Stimulated activated CD4-positive, alpha-beta T cell treated with anti-CD3 and anti-CD28 coated beads, Interleukin-15, amount 100 ng/mL, for 24 hours (primary cell): ENCODE measurements around the gene KIAA0319L.

Experiments
- DNase-seq: peaks from one replicate; pipeline ENCODE4 v3.0.0-alpha.2; 2020

The KIAA0319L gene

DNA sequence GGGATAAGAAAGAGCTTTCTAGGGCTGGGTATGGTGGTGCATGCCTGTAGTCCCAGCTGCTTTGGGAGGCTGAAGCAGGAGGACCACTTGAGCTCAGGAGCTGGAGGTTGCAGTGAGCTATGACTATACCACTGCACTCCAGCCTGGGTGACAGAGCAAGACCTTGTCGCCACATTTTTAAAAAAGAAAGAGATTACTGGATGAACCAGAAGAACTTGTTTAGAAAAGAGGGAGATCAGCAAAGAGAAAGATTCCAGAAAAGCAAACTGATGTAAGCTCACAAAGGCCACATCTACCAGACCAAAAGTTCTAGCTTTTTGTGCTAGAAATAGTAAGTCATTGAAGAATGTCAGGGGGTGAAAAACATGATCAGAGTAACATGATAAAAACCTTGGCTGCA is 117.6 kb downstream of the KIAA0319L start:
- no peak for DNase-seq

DNA sequence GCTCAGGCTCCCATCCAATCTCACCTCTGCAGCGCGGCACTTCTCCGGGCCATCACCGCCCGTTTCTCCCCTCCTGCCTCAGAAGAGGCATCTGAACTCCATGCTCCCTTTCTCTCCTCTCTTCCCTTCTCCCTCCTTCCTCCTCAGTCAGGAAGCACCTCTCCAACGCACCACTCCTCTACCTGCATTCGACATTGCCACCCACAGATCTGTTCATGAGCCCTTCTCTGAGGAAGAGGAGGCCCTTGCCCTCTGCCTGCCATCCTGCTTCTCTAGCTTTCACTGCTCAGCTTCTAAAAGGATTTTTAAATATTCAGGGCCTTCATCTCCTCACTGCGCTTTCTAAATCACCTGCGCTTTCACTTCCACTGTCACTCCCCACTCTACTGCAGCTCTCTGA is 120.0 kb downstream of the KIAA0319L start:
- no peak for DNase-seq

DNA sequence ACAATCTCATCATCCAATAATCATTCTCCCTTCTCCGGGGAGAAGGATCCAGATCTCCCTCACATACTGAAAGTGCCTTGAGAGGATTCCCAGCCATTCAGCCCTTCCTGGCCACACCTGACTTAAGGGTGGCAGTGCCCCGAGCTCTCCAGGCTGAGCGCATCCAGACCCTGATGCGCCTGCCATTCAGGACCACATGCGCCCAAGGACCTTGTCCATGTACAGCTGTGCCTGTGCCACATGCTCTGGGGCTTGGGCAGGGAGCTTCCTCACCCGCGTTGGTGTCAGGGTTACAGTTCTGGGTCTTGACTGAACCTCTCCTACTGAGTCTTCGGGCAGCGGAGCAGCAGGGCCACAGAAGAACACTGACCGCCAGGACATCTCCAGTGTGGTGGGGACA is 121.1 kb downstream of the KIAA0319L start:
- DNase-seq, result no peak

DNA sequence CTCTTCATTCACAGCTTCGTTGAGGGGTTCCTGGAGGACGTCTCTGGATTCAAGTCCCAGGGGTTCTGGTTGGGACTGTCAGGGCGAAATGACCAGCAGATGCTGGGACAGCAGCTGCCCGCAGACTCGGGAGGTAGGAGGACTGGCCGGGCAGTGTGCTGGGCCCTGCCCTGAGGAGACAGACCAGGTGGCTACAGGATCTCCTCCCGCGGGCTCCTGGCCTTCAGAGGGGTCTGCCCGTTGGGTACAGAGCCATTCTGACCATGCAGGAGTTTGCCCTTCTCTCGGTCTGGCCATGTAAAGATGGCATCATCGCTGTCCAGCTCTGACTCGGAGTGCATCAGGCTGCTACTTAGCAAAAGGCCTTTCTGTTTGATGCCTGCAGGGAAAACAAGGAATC is 122.5 kb downstream of the KIAA0319L start:
- no peak for DNase-seq

DNA sequence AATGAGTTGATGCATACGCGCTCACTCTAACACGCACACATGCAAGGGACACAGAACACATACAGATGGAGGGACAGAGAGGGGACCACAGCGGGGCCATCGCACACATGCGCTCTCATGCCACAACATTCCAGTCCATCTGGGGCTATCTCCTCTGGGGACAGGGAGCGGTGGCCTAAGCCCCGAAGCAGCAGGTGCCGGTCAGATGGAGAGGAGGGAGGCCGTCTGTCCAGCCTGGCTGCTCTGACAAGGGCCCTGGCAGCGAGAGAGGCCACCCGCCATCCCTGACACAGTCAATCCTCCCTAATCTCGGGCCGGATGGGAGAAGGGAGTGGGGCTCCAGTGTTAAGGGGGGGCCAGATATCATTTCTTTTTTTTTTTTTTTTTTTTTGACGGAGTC is 123.5 kb downstream of the KIAA0319L start:
- no peak for DNase-seq

DNA sequence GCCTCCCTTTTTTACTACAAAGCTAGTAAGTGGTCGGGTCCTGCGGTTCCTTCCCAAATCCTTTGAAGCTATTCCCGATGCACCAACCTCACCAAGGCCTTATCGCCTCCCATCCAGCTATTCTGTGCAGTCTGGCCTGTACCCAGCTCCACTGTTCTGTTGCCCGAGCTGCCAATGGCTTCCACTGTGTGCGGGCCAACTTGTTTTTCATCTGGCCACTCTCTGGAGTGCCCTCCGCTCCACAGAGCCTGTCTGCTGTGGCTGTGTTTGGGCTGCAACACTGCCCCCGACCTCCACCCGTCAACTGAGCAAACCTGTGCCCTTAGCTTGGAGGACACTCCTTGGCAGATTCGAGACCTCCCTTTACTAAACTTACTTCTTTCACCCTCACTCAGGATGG is 125.0 kb downstream of the KIAA0319L start:
- DNase-seq, result no peak

DNA sequence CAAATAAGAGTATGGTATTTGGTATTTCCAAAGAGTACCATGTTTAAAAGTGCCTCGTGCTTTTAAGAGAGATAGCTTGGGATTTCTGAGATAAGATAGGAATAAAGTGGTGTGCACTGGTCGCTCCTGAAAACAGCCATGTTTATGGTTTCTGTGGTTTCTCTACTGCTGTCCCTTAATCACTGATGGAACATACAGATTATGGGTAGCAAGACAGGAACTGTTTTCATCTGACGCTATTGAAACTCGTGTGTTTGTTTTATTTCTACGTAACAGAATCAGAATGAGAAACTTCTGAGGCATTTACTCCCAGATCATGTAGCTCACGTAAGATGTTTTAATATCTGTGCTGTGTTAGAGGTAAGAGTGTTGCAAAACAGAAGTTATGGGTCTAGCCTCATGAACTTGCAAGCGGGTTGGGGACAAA is 126.0 kb downstream of the KIAA0319L start:
- DNase-seq, result no peak

DNA sequence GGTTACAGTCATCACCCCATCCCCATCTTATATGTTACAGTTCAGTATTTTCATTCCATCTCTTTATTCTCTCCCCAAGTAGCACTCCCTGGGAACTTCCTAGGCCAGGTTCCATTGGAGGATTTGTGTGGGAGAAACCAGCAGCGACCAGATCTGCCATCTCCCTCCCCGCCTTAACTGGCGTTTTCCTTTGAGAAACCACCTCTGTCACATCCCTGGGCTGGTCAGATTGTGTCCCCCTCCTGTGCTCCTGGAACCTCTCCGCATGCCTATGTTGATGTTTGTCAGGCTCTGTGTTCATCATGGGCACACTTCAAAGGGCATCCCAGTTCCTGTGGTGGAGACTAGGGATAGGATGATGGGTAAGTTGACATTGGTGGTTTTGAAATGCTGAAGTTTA is 126.4 kb downstream of the KIAA0319L start:
- no peak for DNase-seq

DNA sequence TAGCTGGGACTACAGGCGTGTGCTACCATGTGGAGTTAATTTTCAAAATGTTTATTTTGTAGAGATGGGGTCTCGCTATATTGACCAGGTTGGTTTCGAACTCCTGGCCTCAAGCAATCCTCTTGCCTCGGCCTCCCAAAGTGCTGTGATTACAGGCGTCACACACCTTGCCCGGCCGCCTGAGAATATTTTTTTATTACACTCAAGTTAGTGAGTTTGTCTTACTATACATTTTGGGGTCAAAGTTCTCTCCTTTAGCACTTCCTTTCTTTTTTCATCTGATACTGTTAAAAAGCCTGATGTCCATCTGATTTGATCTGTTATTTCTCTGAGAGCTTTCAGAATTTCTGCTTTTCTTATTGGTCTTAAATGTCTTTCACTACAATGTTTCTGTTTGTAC is 128.8 kb downstream of the KIAA0319L start:
- DNase-seq, result no peak

DNA sequence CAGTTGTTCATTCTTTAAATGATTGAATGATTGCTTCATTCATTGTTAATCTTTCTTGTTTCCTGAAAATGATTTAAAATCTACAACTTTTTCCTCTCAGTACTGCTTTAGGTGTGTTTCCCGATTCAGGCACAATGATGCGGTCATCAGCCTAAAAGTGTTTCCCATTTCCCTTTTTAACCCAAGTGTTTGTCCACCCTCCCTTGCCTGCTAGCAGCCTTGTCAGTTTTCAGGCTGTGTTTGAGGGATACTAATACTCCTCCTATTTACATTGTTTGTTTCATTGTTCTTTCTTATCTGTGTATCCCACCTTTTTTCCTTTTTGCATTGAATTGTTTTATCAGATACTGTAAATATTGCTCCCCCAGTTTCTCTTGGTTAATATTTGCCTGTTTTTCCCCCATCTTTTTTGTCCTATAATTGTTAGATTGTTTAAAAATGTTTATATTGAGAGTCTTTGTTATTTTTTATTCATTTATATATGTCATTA is 131.1 kb downstream of the KIAA0319L start:
- no peak for DNase-seq

DNA sequence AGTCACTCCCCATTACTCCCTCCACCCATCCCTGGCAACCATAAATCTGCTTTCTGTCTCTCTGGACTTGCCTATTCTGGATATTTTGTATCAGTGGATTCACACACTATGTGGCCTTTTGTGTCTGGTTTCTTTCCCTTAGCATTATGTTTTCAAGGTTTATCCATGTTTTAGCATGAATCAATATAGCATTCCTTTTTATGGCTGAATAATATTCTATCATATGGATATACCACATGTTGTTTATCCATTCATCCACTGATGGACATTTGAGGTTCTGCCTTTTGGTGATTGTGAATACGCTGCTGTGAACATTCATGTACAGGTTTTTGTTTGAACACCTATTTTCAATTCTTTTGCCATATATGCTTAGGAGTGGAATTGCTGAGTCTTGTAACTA is 148.3 kb downstream of the KIAA0319L start:
- DNase-seq, result no peak

DNA sequence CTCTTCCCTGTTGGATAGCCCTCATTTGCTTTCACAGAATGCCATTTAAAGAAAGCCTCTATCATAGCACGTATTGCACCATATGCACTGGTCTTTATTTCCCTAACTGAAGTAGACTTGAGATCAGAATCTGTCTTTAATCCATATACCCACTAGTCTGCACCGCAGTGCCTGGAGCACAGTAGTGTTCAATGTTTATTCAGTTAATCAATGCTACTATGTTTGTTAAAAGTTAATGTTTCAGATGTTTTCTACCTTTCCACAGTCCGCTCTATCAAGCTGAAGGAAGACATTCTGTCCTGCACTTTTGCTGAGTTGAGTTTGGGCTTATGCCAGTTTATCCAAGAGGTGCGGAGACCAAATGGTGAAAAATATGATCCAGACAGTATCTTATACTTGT is 149.5 kb downstream of the KIAA0319L start:
- no peak for DNase-seq

DNA sequence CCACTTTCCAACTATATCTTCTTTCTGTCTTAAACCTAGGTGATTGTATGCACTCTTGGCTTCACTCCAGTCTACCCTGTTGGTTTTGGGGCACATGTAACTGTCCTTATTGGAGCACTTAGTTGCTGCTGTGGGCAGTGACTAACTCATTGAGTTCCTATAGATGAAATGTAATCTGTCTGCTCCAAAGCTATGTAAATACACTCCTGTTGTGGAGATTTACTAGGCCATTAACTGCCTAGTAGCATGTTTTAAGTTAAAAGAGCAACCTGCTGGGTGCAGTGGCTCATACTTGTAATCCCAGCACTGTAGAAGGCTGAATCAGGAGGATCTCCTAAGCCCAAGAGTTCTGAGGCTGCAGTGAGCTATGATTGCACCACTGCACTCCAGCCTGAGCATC is 151.1 kb downstream of the KIAA0319L start:
- no peak for DNase-seq

DNA sequence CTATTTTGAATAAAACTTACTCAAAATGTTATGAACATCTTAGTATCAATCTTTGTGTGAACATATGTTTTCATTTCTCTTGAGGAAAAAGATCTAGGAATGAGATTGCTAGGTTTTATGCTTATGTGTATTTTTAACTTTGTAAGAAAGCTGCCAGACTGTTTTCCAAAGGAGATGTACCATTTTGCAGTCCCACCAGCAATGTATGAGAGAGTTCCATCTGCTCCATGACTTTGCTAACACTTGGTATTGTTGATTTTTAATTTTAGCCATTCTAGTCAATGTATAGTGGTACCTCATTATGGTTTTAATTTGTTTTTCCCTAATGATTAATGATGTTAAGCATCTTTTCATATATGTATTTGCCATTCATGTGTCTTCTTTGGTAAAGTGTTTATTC is 156.2 kb downstream of the KIAA0319L start:
- DNase-seq, result no peak

DNA sequence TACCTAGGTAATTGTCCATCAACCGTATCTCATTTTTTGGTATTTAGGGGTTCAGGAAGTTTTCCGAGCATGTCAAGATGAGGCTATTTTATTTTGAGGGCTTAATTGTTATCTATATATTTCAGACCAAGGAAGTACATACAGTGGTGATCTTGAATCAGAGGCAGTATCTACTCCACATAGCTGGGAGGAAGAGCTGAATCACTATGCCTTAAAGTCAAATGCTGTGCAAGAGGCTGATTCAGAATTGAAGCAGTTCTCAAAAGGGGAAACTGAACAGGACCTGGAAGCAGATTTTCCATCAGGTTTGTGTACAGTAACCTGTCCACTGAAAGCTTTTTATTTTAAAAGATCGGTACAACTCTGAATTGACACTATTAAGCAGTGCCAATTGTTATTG is 158.5 kb downstream of the KIAA0319L start:
- no peak for DNase-seq

DNA sequence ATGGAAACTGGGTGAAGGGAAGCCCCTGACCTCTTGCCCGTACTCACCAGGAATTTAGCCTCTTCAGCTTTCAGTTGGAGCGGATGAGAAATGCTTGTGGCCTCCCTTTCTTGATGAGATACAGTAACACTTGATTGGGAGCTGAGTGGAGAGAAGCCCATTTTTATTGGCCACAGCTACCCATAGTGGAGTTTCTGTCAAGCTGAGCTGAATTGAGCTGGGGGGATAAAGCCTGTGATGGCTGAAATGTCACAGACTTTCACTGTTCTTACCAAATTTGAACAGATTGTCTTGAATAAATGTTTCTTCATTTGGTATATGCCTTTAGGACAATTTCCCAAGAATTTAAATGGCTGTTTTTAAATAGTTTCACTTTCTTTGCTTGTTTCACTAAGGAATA is 162.8 kb downstream of the KIAA0319L start:
- DNase-seq, result no peak

DNA sequence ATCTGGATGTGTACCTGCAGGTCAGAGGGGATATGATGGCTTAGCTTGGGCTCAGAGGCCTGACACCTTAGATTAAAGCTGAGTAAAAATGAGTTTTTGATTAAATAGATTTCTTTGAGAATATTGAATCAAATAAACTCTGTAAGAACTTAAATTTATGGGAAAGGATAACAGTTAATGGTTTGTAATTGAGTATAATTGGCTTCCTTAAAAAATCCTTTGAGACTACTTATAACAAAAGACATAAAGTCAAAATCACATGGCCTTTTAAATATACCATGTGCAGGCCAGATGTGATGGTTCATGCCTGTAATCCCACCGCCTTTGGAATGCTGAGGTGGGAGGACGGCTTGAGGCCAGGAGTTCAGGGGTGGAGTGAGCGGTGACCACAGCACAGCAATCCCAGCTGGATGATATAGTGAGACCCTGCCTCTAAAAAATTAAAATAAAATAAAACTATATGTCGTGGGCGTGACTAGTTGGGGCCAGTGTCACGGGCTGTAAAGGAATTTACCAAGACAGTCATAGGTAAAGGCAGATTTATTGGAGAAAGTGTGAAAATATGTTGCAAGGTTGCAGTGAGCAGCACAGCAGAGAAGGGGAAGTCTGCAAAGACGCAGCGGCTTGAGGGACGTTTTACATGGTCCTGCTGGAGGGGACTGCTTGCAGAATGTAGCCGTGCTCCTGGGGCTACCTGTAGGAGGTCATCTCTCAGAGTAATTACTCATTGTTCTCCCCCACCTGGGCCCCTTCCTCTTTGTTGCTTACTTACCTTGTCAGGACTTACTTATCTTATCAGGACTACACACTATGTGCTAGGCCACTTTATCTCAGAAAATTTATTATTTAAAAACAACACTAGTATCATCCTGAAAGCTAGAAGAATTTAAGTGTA is 166.4 kb downstream of the KIAA0319L start:
- no peak for DNase-seq

DNA sequence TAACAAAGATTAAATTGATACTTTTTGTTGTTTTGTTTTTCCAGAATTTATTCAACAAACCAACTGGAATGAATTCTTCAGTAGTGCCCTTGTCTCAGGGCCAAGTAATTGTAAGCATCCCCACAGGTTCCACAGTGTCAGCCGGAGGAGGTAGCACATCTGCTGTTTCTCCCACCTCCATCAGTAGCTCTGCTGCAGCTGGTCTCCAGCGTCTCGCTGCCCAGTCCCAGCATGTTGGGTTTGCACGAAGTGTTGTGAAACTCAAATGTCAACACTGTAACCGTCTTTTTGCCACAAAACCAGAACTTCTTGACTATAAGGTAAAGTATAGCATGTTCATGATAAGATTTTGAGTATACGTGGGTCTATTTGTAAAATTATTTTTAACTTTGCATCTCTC is 170.2 kb downstream of the KIAA0319L start:
- no peak for DNase-seq

DNA sequence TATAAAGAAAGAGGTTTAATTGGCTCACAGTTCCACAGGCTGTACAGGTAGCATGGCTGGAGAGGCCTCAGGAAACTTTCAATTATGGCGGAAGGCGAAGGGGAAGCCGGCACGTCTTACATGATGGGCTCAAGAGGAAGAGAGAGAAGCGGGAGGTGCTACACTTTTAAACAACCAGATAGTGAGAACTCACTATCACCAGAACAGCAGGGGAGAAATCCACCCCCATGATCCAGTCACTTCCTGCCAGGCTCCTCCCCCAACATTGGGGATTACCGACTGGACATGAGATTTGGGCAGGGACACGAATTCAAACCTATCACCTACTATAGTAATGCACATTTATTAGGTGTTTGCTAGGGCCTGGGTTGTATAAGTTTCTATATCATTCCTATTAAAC is 170.9 kb downstream of the KIAA0319L start:
- DNase-seq, result no peak
